K562 (cell line): ENCODE results near the gene UNC5B. TPM values are rescaled to one million over a fixed set of nuclear protein-coding genes. Genes with fewer than 3 reads are reported as not detected.

Experiments
- ATF3 ChIP-seq, 2 experiments: fragments of 450-650 bp in 1 of 2; sonication (generic) in 1 of 2; formaldehyde crosslinking in 1 of 2; IDR thresholded peaks in 1 of 2; conservative IDR thresholded peaks in 1 of 2; 2 replicates each; pipeline versions ENCODE4 v1.6.1 to v1.8.1; 2016 to 2023; ENCODE audit warnings: mild to moderate bottlenecking in 2 of 2, moderate library complexity in 2 of 2, inconsistent platforms in 1 of 2, missing genetic modification reagents in 1 of 2
- CEBPG ChIP-seq, 3 experiments: fragments of 200-800 bp in 1 of 3; sonication (Bioruptor generic) in 1 of 3; sonication (generic) in 1 of 3; formaldehyde crosslinking in 1 of 3; IDR thresholded peaks in 2 of 3; conservative IDR thresholded peaks in 1 of 3; 2 replicates each; pipeline versions ENCODE4 v1.6.1 to v1.8.0; 2016 to 2022; ENCODE audit warnings: missing compliant biosample characterization in 2 of 3, missing genetic modification characterization in 2 of 3, mild to moderate bottlenecking in 1 of 3, missing genetic modification reagents in 1 of 3
- CHCHD3 ChIP-seq: fragments of 250-450 bp; sonication (Bioruptor Pico); IDR thresholded peaks from 2 replicates; pipeline ENCODE4 v2.1.2; 2022; ENCODE audit warnings: mild to moderate bottlenecking
- CTCFL ChIP-seq: IDR thresholded peaks from 2 replicates; pipeline ENCODE4 v1.6.1; 2011; ENCODE audit warnings: borderline replicate concordance, low read depth, mild to moderate bottlenecking, moderate library complexity, low read length; ENCODE audit not compliant: insufficient read depth, poor library complexity, severe bottlenecking
- DNMT1 ChIP-seq: fragments of 450-650 bp; IDR thresholded peaks from 2 replicates; pipeline ENCODE4 v1.6.1; 2016; ENCODE audit warnings: antibody characterized with exemption, mild to moderate bottlenecking
- EWSR1 ChIP-seq: fragments of 450-650 bp; IDR thresholded peaks from 2 replicates; pipeline ENCODE4 v1.6.1; 2018; ENCODE audit warnings: borderline replicate concordance, mild to moderate bottlenecking, low read depth, moderate library complexity; ENCODE audit not compliant: partially characterized antibody
- EZH2 ChIP-seq: IDR thresholded peaks from 2 replicates; pipeline ENCODE4 v1.6.1; 2012; ENCODE audit warnings: low read depth, mild to moderate bottlenecking, inconsistent platforms, low read length, borderline replicate concordance
- FOS ChIP-seq: IDR thresholded peaks from 3 replicates; pipeline ENCODE4 v1.6.1; 2011; ENCODE audit not compliant: insufficient read length; ENCODE audit errors: extremely low read depth
- FOXJ3 ChIP-seq: sonication (generic); formaldehyde crosslinking; IDR thresholded peaks from 2 replicates; pipeline ENCODE4 v1.4.0; 2020; ENCODE audit warnings: mild to moderate bottlenecking, missing genetic modification reagents
- HDAC8 ChIP-seq: fragments of 450-650 bp; IDR thresholded peaks from 2 replicates; pipeline ENCODE4 v1.6.1; 2016; ENCODE audit warnings: mild to moderate bottlenecking, missing genetic modification characterization, moderate library complexity, missing compliant biosample characterization
- HMBOX1 ChIP-seq: sonication (generic); IDR thresholded peaks from 2 replicates; pipeline ENCODE4 v1.6.1; 2016
- HMGXB4 ChIP-seq: sonication (generic); formaldehyde crosslinking; IDR thresholded peaks from 2 replicates; pipeline ENCODE4 v1.8.1; 2023; ENCODE audit warnings: mild to moderate bottlenecking, missing genetic modification reagents
- POLR2H ChIP-seq: IDR thresholded peaks from 2 replicates; pipeline ENCODE4 v1.6.1; 2016; ENCODE audit warnings: missing genetic modification characterization, low read depth, mild to moderate bottlenecking, control low read depth, missing compliant biosample characterization, moderate library complexity
- PPARD ChIP-seq: fragments of 250-450 bp; sonication (Bioruptor Pico); IDR thresholded peaks from 2 replicates; pipeline ENCODE4 v1.8.0; 2022; ENCODE audit warnings: inconsistent platforms, mild to moderate bottlenecking, moderate library complexity
- RBFOX2 ChIP-seq: fragments of 200-400 bp; formaldehyde crosslinking; IDR thresholded peaks from 2 replicates; pipeline ENCODE4 v1.6.1; 2017; ENCODE audit warnings: low read depth, mild to moderate bottlenecking, low read length, moderate library complexity
- SNRNP70 ChIP-seq: fragments of 200-400 bp; formaldehyde crosslinking; optimal IDR thresholded peaks from 2 replicates; pipeline ENCODE3; 2017; ENCODE audit warnings: low read depth, low read length
- SRSF9 ChIP-seq: fragments of 200-400 bp; formaldehyde crosslinking; IDR thresholded peaks from 2 replicates; pipeline ENCODE4 v1.6.1; 2017; ENCODE audit warnings: low read depth, low read length, borderline replicate concordance
- STAG1 ChIP-seq: sonication (generic); formaldehyde crosslinking; IDR thresholded peaks from 2 replicates; pipeline ENCODE4 v1.5.0; 2020; ENCODE audit warnings: missing genetic modification reagents, borderline replicate concordance
- TCF3 ChIP-seq: sonication (generic); formaldehyde crosslinking; IDR thresholded peaks from 2 replicates; pipeline ENCODE4 v1.4.0; 2020; ENCODE audit warnings: mild to moderate bottlenecking, missing genetic modification reagents
- TGIF2 ChIP-seq: sonication (generic); formaldehyde crosslinking; IDR thresholded peaks from 2 replicates; pipeline ENCODE4 v1.8.1; 2022; ENCODE audit warnings: mild to moderate bottlenecking, missing genetic modification reagents, moderate library complexity
- U2AF2 ChIP-seq: fragments of 200-400 bp; formaldehyde crosslinking; optimal IDR thresholded peaks from 2 replicates; pipeline ENCODE3; 2017; ENCODE audit warnings: low read depth, mild to moderate bottlenecking, low read length
- ZNF696 ChIP-seq: fragments of 250-450 bp; sonication (Bioruptor Pico); conservative IDR thresholded peaks from 2 replicates; pipeline ENCODE4 v1.4.0; 2020; ENCODE audit warnings: mild to moderate bottlenecking, moderate library complexity
- polyA plus RNA-seq, 8 experiments: library from polyadenylated mRNA; depleted of rRNA in 4 of 8; stranded (reverse) in 5 of 8; unstranded in 3 of 8; fragments of >200 nt; fragmentation: Nextera tagmentation in 2 of 8; fragmentation: Illumina TruSeq in 1 of 8; extraction: Ambion mirVana in 2 of 8; extraction: Trizol in 1 of 8; gene quantifications; 2 replicates each; pipeline versions ENCODE4 v1.2.1 to v1.2.3, GENCODE V29; 2011 to 2014; ENCODE audit warnings: inconsistent platforms in 1 of 8, missing spikeins in 1 of 8
- total RNA-seq, 7 experiments: library from RNA; depleted of rRNA in 6 of 7; stranded (reverse); fragments of >200 nt in 6 of 7; fragmentation: Illumina TruSeq in 2 of 7; extraction: Trizol in 2 of 7; gene quantifications; 2 replicates each; pipeline versions ENCODE4 v1.2.1 to v1.2.3, GENCODE V29; 2011 to 2021; ENCODE audit warnings: low replicate concordance in 1 of 7

Gene UNC5B
- total and polyA plus RNA-seq, 9 of the 15 experiments (the other 6 are each of a cell fraction or from before 2014, with no cell fraction given) = 0.10 to 8.4 (median 2.1) TPM

GRCh38 chr10:71234970-71235685, 22.8 kb downstream of the UNC5B start (continued):
- TF ChIP-seq CTCFL (no peak), HMBOX1 (no peak), EZH2 (no peak), U2AF2 (no peak), HDAC8 (tag) (no peak), FOS (no peak), PPARD (no peak), FOXJ3 (CRISPR knock-in tag) (no peak), SNRNP70 (no peak), POLR2H (no peak), EWSR1 (no peak), HMGXB4 (no peak), DNMT1 (no peak), RBFOX2 (no peak), CEBPG (CRISPR knock-in tag; IDR thresholded peaks at IDR 0.05) (no peak), CEBPG (tag; conservative IDR thresholded peaks at IDR 0.05 in 1 of 2, IDR thresholded peaks at IDR 0.05 in 1 of 2) (peak in 1 of 2 experiments; percentile 53; a peak in 2 of 4 replicates), TCF3 (CRISPR knock-in tag) (no peak), TGIF2 (CRISPR knock-in tag) (no peak), SRSF9 (no peak), ZNF696 (CRISPR knock-in tag) (no peak), ATF3 (IDR thresholded peaks at IDR 0.05) (no peak), ATF3 (CRISPR knock-in tag; conservative IDR thresholded peaks at IDR 0.05) (no peak), CHCHD3 (CRISPR knock-in tag) (no peak), STAG1 (CRISPR knock-in tag) (no peak)
